ENCODE data around the gene LRRC49. TPM values are rescaled to one million over a fixed set of nuclear protein-coding genes. Genes with fewer than 3 reads are reported as not detected.
"Not testable (repeated sequence)": the region's sequence is repeated elsewhere in the genome, so short reads cannot be mapped to it uniquely, and the experiment has no call there.

Gene LRRC49
- total and polyA plus RNA-seq, 2 donors, result 6.5 to 35.3 TPM

DNA sequence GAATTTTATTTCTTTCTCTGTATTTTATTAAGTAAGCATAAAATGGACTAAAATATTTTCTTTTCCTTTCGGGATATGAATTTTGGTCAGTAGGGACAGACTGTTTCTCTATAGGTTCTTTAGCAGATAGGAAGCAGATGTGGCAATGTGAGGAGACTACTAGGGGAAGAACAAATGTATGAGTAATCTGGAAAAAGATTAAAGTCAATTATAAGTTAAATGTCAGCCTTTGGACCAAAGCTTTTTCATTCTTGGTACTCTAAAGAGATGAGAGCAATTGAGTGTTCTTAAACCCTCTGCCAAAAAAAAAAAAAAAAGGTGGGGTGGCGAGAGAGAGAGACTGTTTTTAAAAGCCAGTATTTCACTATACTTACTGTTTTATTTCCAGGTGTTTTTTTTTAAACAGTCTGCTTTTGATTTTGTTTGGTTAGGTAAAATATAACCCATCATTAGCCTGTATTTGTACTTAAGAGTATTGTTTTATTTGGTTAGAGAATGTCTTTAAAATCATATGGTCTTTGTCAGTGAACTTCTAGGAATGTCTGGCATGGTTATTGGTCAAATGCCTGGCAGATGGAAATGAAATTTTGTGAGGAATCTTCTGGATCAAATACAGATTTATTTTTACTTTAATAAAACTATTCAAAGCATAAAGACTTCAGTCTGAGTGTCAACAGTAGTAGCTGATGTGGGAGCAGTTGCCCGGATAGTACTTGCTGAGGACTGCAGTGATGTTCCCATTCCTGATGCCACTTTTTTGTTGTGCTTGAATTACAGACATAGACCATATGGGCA is 63.8 kb downstream of the LRRC49 start:
- no peak overlapping the region for H3K4me3 ChIP-seq (ENCODE audit: low read depth, low read length)
- DNase-seq (ENCODE audit: extremely low spot score), result no peak
- no peak overlapping the region for H3K27ac ChIP-seq (ENCODE audit: low read depth)
- no peaks in the 10 kb centered on the region for H3K36me3 ChIP-seq (ENCODE audit: insufficient read depth)
- 67% methylated on average over 3 of the region's 3 CpGs for WGBS
- no peaks in the 10 kb centered on the region for H3K4me1 ChIP-seq (ENCODE audit: insufficient read depth)

GRCh38 chr15:70962084-70962483 is 69.5 kb downstream of the LRRC49 start:
- H3K4me3 ChIP-seq (ENCODE audit: low read depth, low read length), result no peak overlapping the region
- H3K4me1 ChIP-seq (ENCODE audit: insufficient read depth), result no peaks in the 10 kb centered on the region
- DNase-seq (ENCODE audit: extremely low spot score), result no peak
- H3K27ac ChIP-seq (ENCODE audit: low read depth), result no peak overlapping the region
- no peaks in the 10 kb centered on the region for H3K36me3 ChIP-seq (ENCODE audit: insufficient read depth)

DNA sequence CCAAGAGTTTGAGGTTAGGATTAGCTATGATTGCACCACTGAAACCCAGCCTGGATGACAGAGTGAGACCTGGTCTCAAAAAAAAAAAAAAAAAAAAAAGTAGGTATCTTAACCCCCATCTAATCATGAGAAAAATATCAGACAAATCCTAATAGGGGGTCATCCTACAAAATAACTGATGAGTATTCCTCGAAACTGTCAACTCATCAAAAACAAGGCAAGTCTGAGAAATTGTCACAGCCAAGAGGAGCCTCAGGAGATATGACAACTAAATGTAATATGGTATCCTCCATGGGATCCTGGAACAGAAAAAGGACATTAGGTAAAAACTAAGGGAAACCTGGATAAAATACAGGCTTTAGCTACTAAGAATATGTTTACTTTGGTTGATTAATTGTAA is 70.6 kb downstream of the LRRC49 start:
- no peak for DNase-seq (ENCODE audit: extremely low spot score)
- Histone ChIP-seq H3K36me3 (ENCODE audit: insufficient read depth) (no peaks in the 10 kb centered on the region), H3K4me1 (ENCODE audit: insufficient read depth) (no peaks in the 10 kb centered on the region), H3K4me3 (ENCODE audit: low read depth, low read length) (no peak overlapping the region), H3K27ac (ENCODE audit: low read depth) (no peak overlapping the region)
- 98% methylated on average over 1 of the region's 1 CpG for WGBS

DNA sequence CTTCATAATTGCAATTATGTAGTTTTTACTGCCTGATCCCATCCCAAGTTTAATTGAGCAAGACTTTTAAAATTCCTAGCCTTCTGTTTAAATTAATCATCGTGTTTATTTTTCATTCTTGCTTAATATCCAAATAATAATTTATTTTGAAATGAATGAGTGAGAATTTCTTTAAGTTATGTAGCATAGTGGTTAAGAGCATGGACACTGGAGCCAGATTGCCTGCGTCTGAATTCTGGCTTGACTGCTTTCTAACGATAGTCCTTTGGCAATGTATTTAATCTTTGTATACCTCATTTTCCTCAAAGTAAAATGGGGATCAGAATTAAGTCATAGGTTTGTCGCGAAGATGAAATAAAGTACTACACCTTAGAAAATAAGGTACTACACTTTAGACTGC is 71.4 kb downstream of the LRRC49 start:
- Histone ChIP-seq H3K36me3 (ENCODE audit: insufficient read depth) (no peaks in the 10 kb centered on the region), H3K27ac (ENCODE audit: low read depth) (no peak overlapping the region), H3K4me3 (ENCODE audit: low read depth, low read length) (no peak overlapping the region), H3K4me1 (ENCODE audit: insufficient read depth) (no peaks in the 10 kb centered on the region)
- 90% methylated on average over 5 of the region's 5 CpGs for WGBS
- DNase-seq (ENCODE audit: extremely low spot score), result no peak

DNA sequence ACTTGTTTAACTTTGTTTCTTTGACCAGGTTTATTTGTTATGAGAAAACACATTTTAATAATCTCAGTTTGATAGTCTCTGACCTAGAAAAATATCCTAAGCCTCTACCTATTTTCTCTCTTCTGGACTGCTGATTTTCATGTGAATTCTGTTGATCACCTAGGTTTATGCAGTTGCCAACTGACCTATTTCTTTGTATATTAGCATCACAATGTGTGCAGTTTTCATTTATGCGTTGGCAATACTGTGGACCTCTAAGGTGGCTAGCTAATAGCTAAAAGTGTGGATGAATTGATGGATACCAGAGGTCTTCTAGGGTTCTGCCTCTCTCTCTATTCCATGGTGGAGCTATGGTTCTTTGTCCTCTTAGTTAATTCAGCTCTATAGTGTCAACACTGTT is 72.1 kb downstream of the LRRC49 start:
- no peak overlapping the region for H3K4me3 ChIP-seq (ENCODE audit: low read depth, low read length)
- DNase-seq (ENCODE audit: extremely low spot score), result no peak
- H3K36me3 ChIP-seq (ENCODE audit: insufficient read depth), result no peaks in the 10 kb centered on the region
- WGBS, result 96% methylated on average over 1 of the region's 1 CpG
- H3K27ac ChIP-seq (ENCODE audit: low read depth), result no peak overlapping the region
- H3K4me1 ChIP-seq (ENCODE audit: insufficient read depth), result no peaks in the 10 kb centered on the region

DNA sequence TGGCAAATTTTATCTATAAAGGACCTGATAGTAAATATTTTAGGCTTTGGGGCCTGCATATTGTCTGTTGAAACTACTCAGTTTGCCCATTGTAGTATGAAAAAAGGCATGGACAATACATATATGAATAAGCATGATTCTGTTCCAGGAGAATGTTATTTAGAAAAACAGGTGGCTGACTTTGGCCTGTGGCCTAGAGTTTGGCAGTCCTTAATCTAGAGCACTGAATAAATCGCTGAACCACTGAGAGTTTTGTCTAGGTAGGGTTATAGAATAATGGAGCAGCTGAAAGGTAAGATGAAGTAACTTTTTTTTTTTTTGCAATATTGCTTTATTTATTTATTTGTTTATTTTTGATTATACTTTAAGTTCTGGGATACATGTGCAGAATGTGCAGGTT is 75.0 kb downstream of the LRRC49 start:
- no peaks in the 10 kb centered on the region for H3K36me3 ChIP-seq (ENCODE audit: insufficient read depth)
- no peak overlapping the region for H3K4me3 ChIP-seq (ENCODE audit: low read depth, low read length)
- H3K27ac ChIP-seq (ENCODE audit: low read depth), result no peak overlapping the region
- no peaks in the 10 kb centered on the region for H3K4me1 ChIP-seq (ENCODE audit: insufficient read depth)
- 94% methylated on average over 1 of the region's 1 CpG for WGBS
- no peak for DNase-seq (ENCODE audit: extremely low spot score)

DNA sequence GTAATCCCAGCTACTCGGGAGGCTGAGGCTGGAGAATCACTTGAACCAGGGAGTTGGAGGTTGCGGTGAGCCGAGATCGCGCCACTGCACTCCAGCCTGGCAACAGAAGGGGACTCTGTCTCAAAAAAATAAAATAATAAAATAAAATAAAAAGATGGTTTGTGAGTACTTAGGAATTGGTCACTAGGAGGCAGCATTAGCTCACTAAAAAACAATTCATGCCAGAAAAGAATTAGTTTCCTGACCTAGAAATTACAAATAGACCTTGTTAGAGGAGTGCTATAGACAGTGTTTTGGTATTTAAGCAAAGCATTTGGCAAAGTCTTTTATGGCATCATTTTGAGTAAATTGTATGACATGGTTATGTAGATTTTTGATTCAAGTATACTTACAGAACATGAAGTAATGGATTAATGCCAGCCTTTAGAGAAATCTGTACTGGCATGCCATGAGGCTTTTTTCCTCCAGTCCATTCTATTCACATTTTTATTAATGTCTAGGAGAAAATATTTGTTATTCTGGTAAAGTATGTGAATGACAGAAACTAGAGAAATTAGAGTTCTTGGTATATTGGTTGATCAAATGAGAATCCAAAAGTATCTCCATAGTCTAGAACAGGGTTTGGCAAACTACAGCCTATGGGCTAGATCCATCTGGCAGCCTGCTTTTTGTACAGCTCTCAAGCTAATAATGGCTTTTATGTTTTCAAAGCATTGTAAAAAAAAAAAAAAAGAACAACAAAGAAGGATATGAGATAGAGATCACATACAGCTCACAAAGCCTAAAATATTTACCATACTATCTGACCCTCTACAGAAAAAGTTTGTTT is 81.6 kb downstream of the LRRC49 start:
- no peaks in the 10 kb centered on the region for H3K36me3 ChIP-seq (ENCODE audit: insufficient read depth)
- no peak overlapping the region for H3K4me3 ChIP-seq (ENCODE audit: low read depth, low read length)
- WGBS, result 78% methylated on average over 5 of the region's 5 CpGs
- H3K4me1 ChIP-seq (ENCODE audit: insufficient read depth), result no peaks in the 10 kb centered on the region
- no peak for DNase-seq (ENCODE audit: extremely low spot score)
- no peak overlapping the region for H3K27ac ChIP-seq (ENCODE audit: low read depth)

GRCh38 chr15:70976851-70977250 is 84.2 kb downstream of the LRRC49 start:
- Histone ChIP-seq H3K27ac (ENCODE audit: low read depth) (no peak overlapping the region), H3K4me1 (ENCODE audit: insufficient read depth) (no peaks in the 10 kb centered on the region), H3K4me3 (ENCODE audit: low read depth, low read length) (no peak overlapping the region), H3K36me3 (ENCODE audit: insufficient read depth) (no peaks in the 10 kb centered on the region)
- DNase-seq (ENCODE audit: extremely low spot score), result no peak
- 74% methylated on average over 2 of the region's 2 CpGs for WGBS

DNA sequence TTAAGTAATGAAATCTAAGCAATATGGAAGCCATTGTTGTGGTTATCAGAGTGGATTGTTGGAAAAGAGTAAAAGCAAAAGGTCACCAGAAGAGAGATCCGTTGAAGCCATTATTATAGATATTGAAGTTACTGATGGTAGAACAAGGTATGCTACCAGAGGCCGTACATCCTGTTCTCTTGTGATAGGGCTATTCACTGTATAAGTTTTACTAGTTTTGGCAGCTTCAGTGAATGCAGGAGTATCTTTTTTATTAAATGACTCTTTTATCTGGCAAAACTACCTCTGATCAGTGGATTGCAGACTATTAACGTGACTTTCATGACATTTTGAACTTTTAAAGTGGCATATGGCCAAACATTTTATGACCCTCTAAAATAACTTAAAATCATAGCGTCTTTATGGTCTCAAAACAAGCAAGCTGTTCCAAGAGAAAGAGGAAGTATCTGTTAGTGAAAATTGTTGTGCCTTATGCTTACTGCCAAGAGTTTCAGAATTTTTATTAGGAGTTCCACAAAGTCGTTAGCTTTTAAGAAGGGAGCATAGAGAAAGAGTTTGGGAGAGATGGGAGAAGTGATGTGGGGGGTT is 102.9 kb downstream of the LRRC49 start:
- Histone ChIP-seq H3K36me3 (ENCODE audit: insufficient read depth) (no peaks in the 10 kb centered on the region), H3K4me1 (ENCODE audit: insufficient read depth) (no peaks in the 10 kb centered on the region), H3K4me3 (ENCODE audit: low read depth, low read length) (no peak overlapping the region), H3K27ac (ENCODE audit: low read depth) (no peak overlapping the region)
- WGBS, result 11% methylated on average over 5 of the region's 5 CpGs
- DNase-seq (ENCODE audit: extremely low spot score), result peak; percentile 80

GRCh38 chr15:70998319-70998718 is 105.7 kb downstream of the LRRC49 start:
- Histone ChIP-seq H3K4me3 (ENCODE audit: low read depth, low read length) (no peak overlapping the region), H3K27ac (ENCODE audit: low read depth) (no peak overlapping the region), H3K36me3 (ENCODE audit: insufficient read depth) (no peaks in the 10 kb centered on the region), H3K4me1 (ENCODE audit: insufficient read depth) (no peaks in the 10 kb centered on the region)
- DNase-seq (ENCODE audit: extremely low spot score), result no peak

DNA sequence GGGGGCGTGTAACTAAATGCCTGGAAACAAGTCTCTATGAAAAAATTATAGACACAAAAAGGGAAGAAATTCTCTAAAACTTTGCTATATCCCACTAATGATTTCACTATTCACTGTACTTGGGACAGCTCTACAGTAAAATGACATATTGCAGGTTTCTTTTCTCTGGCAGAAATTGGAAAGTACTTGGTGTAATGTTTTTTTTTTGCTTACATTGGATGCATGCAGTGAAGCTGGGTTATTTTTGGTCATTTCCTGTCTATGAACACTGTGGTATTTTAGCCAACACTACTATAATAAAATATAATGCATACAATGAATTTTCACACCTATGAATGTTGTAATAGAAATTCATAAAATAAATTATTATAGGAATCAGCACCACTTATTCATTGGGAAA is 109.7 kb downstream of the LRRC49 start:
- WGBS, result 83% methylated on average over 1 of the region's 1 CpG
- DNase-seq (ENCODE audit: extremely low spot score), result no peak
- no peak overlapping the region for H3K27ac ChIP-seq (ENCODE audit: low read depth)

DNA sequence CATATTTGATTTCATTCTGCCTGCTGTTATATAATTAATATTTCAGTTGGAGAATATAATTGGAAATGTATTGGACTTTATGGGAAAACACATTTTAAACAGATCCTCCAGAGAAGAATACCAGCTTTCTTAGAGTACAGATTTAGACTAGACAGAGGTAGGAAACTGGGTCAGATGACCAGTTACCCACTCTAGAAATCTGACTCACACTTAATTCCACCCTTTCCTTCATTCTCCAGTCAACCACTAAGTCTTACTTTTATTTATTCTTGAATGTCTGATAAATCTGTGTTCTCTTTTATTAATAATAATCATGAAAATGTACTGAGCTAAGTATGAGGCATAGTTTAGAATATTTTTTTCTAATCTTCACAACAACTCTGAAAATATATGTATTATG is 110.7 kb downstream of the LRRC49 start:
- H3K27ac ChIP-seq (ENCODE audit: low read depth), result no peak overlapping the region
- no peaks in the 10 kb centered on the region for H3K4me1 ChIP-seq (ENCODE audit: insufficient read depth)
- no peak for DNase-seq (ENCODE audit: extremely low spot score)
- H3K36me3 ChIP-seq (ENCODE audit: insufficient read depth), result no peaks in the 10 kb centered on the region
- no peak overlapping the region for H3K4me3 ChIP-seq (ENCODE audit: low read depth, low read length)

More for the DNA sequence above, 109.7 kb downstream of the LRRC49 start:
- H3K4me3 ChIP-seq (ENCODE audit: low read depth, low read length), result no peak overlapping the region
- no peaks in the 10 kb centered on the region for H3K4me1 ChIP-seq (ENCODE audit: insufficient read depth)
- H3K36me3 ChIP-seq (ENCODE audit: insufficient read depth), result no peaks in the 10 kb centered on the region

GRCh38 chr15:71004506-71004905 is 111.9 kb downstream of the LRRC49 start:
- not testable (repeated sequence) for H3K36me3 ChIP-seq (ENCODE audit: insufficient read depth); H3K4me1 ChIP-seq (ENCODE audit: insufficient read depth); DNase-seq (ENCODE audit: extremely low spot score); H3K4me3 ChIP-seq (ENCODE audit: low read depth, low read length); H3K27ac ChIP-seq (ENCODE audit: low read depth)
- WGBS, result 99% methylated on average over 4 of the region's 4 CpGs

- Histone ChIP-seq H3K27ac (ENCODE audit: low read depth) (no peak overlapping the region), H3K4me3 (ENCODE audit: low read depth, low read length) (no peak overlapping the region), H3K4me1 (ENCODE audit: insufficient read depth) (no peaks in the 10 kb centered on the region), H3K36me3 (ENCODE audit: insufficient read depth) (no peaks in the 10 kb centered on the region)
- WGBS, result 39% methylated on average over 1 of the region's 1 CpG
- DNase-seq (ENCODE audit: extremely low spot score), result no peak
Observed at GRCh38 chr15:71005895-71006294, 113.3 kb downstream of the LRRC49 start.
